Measurements from ENCODE around the gene ZNF516. TPM values are rescaled to one million over a fixed set of nuclear protein-coding genes. Genes with fewer than 3 reads are reported as not detected.

Gene ZNF516
- total and polyA plus RNA-seq, 2 experiments from 2014 or later: 17.8 to 29.4 TPM

- Histone ChIP-seq H3K9me3 (ENCODE audit: low read depth) (no peaks in the 10 kb centered on the region), H3K4me2 (ENCODE audit: unreplicated experiment) (no peak overlapping the region), H4K20me1 (ENCODE audit: insufficient read depth) (no peaks in the 10 kb centered on the region), H3K27me3 (replicated peaks; ENCODE audit: insufficient read depth) (no peaks in the 10 kb centered on the region), H2AFZ (no peak overlapping the region), H3K9me2 (ENCODE audit: insufficient read depth) (no peaks in the 10 kb centered on the region), H3K4me3 (no peak overlapping the region), H3F3A (ENCODE audit: insufficient read depth) (0 out of 2 replicates have a peak, but pooled peaks cover 4% of the 10 kb centered on the region), H3K9ac (no peak overlapping the region), H3K36me3 (ENCODE audit: low read depth) (no peaks in the 10 kb centered on the region), H3K4me1 (ENCODE audit: insufficient read depth) (peaks cover 4% of the 10 kb centered on the region; the same call in 1 of the 2 replicates), H3K27ac (no peak overlapping the region), H3K79me2 (ENCODE audit: insufficient read depth) (no peaks in the 10 kb centered on the region)
- DNase-seq: no peak
- WGBS, 2 experiments (ENCODE audit: low coverage in 1 of 2, low lambda C conversion rate in 2 of 2, missing lambda C conversion rate in 2 of 2): 93 to 94% methylated on average over 1 of the region's 1 CpG
- in situ Hi-C loops (cut with MboI): no loop called here
- TF ChIP-seq EZH2phosphoT487 (IDR thresholded peaks at IDR 0.05; ENCODE audit: insufficient read depth, low read depth) (no peak), EZH2 (IDR thresholded peaks at IDR 0.05; ENCODE audit: insufficient read depth, poor library complexity, severe bottlenecking) (no peak)
Observed at GRCh38 chr18:76522551-76522950, 27.5 kb upstream of the ZNF516 start.

- H3K4me2 ChIP-seq (ENCODE audit: unreplicated experiment): no peak overlapping the region
- in situ Hi-C loops (cut with MboI): no loop called here
- 92% methylated on average over 19 of the region's 19 CpGs for WGBS, 2 experiments (ENCODE audit: low coverage in 1 of 2, low lambda C conversion rate in 2 of 2, missing lambda C conversion rate in 2 of 2)
- H3F3A ChIP-seq (ENCODE audit: insufficient read depth): 0 out of 2 replicates have a peak, but pooled peaks cover 4% of the 10 kb centered on the region
- peaks cover 4% of the 10 kb centered on the region; the same call in 1 of the 2 replicates for H3K4me1 ChIP-seq (ENCODE audit: insufficient read depth)
- no peak overlapping the region for H3K9ac ChIP-seq
- H3K27ac ChIP-seq: no peak overlapping the region
- no peak overlapping the region for H2AFZ ChIP-seq
- H4K20me1 ChIP-seq (ENCODE audit: insufficient read depth): no peaks in the 10 kb centered on the region
- no peaks in the 10 kb centered on the region for H3K79me2 ChIP-seq (ENCODE audit: insufficient read depth)
- no peaks in the 10 kb centered on the region for H3K36me3 ChIP-seq (ENCODE audit: low read depth)
- no peaks in the 10 kb centered on the region for H3K9me2 ChIP-seq (ENCODE audit: insufficient read depth)
- DNase-seq: no peak
- H3K9me3 ChIP-seq (ENCODE audit: low read depth): no peaks in the 10 kb centered on the region
- H3K27me3 ChIP-seq (replicated peaks; ENCODE audit: insufficient read depth): no peaks in the 10 kb centered on the region
- TF ChIP-seq EZH2 (IDR thresholded peaks at IDR 0.05; ENCODE audit: insufficient read depth, poor library complexity, severe bottlenecking): no peak
- no peak for TF ChIP-seq EZH2phosphoT487 (IDR thresholded peaks at IDR 0.05; ENCODE audit: insufficient read depth, low read depth)
- no peak overlapping the region for H3K4me3 ChIP-seq
Observed at GRCh38 chr18:76522122-76522503, 27.1 kb upstream of the ZNF516 start.

- no peaks in the 10 kb centered on the region for H3K9me3 ChIP-seq (ENCODE audit: low read depth)
- peaks cover 4% of the 10 kb centered on the region; the same call in 1 of the 2 replicates for H3K4me1 ChIP-seq (ENCODE audit: insufficient read depth)
- H3K79me2 ChIP-seq (ENCODE audit: insufficient read depth): no peaks in the 10 kb centered on the region
- H2AFZ ChIP-seq: no peak overlapping the region
- WGBS, 2 experiments (ENCODE audit: low coverage in 1 of 2, low lambda C conversion rate in 2 of 2, missing lambda C conversion rate in 2 of 2): 96 to 97% methylated on average over 11 of the region's 11 CpGs
- no peak for DNase-seq
- in situ Hi-C loops (cut with MboI): no loop called here
- 0 out of 2 replicates have a peak, but pooled peaks cover 4% of the 10 kb centered on the region for H3F3A ChIP-seq (ENCODE audit: insufficient read depth)
- no peak for TF ChIP-seq EZH2 (IDR thresholded peaks at IDR 0.05; ENCODE audit: insufficient read depth, poor library complexity, severe bottlenecking)
- TF ChIP-seq EZH2phosphoT487 (IDR thresholded peaks at IDR 0.05; ENCODE audit: insufficient read depth, low read depth): no peak
- H3K4me3 ChIP-seq: no peak overlapping the region
- no peaks in the 10 kb centered on the region for H3K36me3 ChIP-seq (ENCODE audit: low read depth)
- no peak overlapping the region for H3K27ac ChIP-seq
- H3K27me3 ChIP-seq (replicated peaks; ENCODE audit: insufficient read depth): no peaks in the 10 kb centered on the region
- H3K9me2 ChIP-seq (ENCODE audit: insufficient read depth): no peaks in the 10 kb centered on the region
- no peak overlapping the region for H3K9ac ChIP-seq
- no peaks in the 10 kb centered on the region for H4K20me1 ChIP-seq (ENCODE audit: insufficient read depth)
- H3K4me2 ChIP-seq (ENCODE audit: unreplicated experiment): no peak overlapping the region
Observed at GRCh38 chr18:76521417-76522121, 26.5 kb upstream of the ZNF516 start.

GRCh38 chr18:76518860-76519538 lies 24.0 kb upstream of the ZNF516 start:
- Histone ChIP-seq H3F3A (ENCODE audit: insufficient read depth) (0 out of 2 replicates have a peak, but pooled peaks cover 4% of the 10 kb centered on the region), H3K79me2 (ENCODE audit: insufficient read depth) (no peaks in the 10 kb centered on the region), H3K9me3 (ENCODE audit: low read depth) (no peaks in the 10 kb centered on the region), H3K4me1 (ENCODE audit: insufficient read depth) (peaks cover 4% of the 10 kb centered on the region; the same call in 1 of the 2 replicates), H3K27ac (peak overlapping the region; percentile 58), H3K36me3 (ENCODE audit: low read depth) (no peaks in the 10 kb centered on the region), H3K4me3 (peak overlapping the region; percentile 74), H3K9ac (peak overlapping the region; percentile 79), H4K20me1 (ENCODE audit: insufficient read depth) (no peaks in the 10 kb centered on the region), H3K4me2 (ENCODE audit: unreplicated experiment) (peak overlapping the region; percentile 96), H2AFZ (peak overlapping the region; percentile 98), H3K27me3 (replicated peaks; ENCODE audit: insufficient read depth) (no peaks in the 10 kb centered on the region), H3K9me2 (ENCODE audit: insufficient read depth) (no peaks in the 10 kb centered on the region)
- peak; percentile 62 for DNase-seq
- no peak for TF ChIP-seq EZH2 (IDR thresholded peaks at IDR 0.05; ENCODE audit: insufficient read depth, poor library complexity, severe bottlenecking)
- no peak for TF ChIP-seq EZH2phosphoT487 (IDR thresholded peaks at IDR 0.05; ENCODE audit: insufficient read depth, low read depth)
- in situ Hi-C loops (cut with MboI): no loop called here
- WGBS, 2 experiments (ENCODE audit: low coverage in 1 of 2, low lambda C conversion rate in 2 of 2, missing lambda C conversion rate in 2 of 2): 9 to 10% methylated on average over 18 of the region's 18 CpGs

All from GM23248 (cell line).